ENCODE measurements around the gene HHAT.

GRCh38 chr1:210645582-210646257 lies 317.0 kb downstream of the HHAT start:
- no peak for TF ChIP-seq CTCF (IDR thresholded peaks at IDR 0.05; ENCODE audit: borderline replicate concordance, extremely low read depth, low read length, poor library complexity, severe bottlenecking)
- TF ChIP-seq EZH2 (IDR thresholded peaks at IDR 0.05; ENCODE audit: borderline replicate concordance, low read depth, low read length, severe bottlenecking) = no peak
